ENCODE measurements around the gene SOWAHD. TPM values are rescaled to one million over a fixed set of nuclear protein-coding genes. Genes with fewer than 3 reads are reported as not detected.

Gene SOWAHD
- total and polyA plus RNA-seq, 3 donors from 2014 or later = 8.9 to 21.4 (median 12.6) TPM

- no peak overlapping the region for H3K27ac ChIP-seq
- no peaks in the 10 kb centered on the region for H3K9me3 ChIP-seq
- DNase-seq = no peak
- no peaks in the 10 kb centered on the region for H3K27me3 ChIP-seq
- H3K36me3 ChIP-seq (ENCODE audit: low read depth, missing control alignments) = no peaks in the 10 kb centered on the region
- intact Hi-C loops (cut with DNase I; ENCODE audit: low total_unique reads) = no loop called here
- no peak for TF ChIP-seq POLR2A (IDR thresholded peaks at IDR 0.05)
- TF ChIP-seq CTCF (IDR thresholded peaks at IDR 0.05) = no peak
- 28 to 33% methylated on average over 4 to 12 of the region's 12 CpGs for WGBS, 2 donors
- no peaks in the 10 kb centered on the region for H3K4me1 ChIP-seq
- H3K4me3 ChIP-seq = peak overlapping the region; percentile 37 to 61
Observed at GRCh38 chrX:119757646-119757978, 776 bp upstream of the SOWAHD start.

GRCh38 chrX:119758731-119759247, 401 bp downstream of the SOWAHD start:
- no peaks in the 10 kb centered on the region for H3K9me3 ChIP-seq
- H3K27me3 ChIP-seq = no peaks in the 10 kb centered on the region
- peak overlapping the region in 1 of 2 donors; percentile 39 for H3K27ac ChIP-seq
- no peak for TF ChIP-seq POLR2A (IDR thresholded peaks at IDR 0.05)
- H3K4me3 ChIP-seq = peak overlapping the region; percentile 37 to 61
- no peaks in the 10 kb centered on the region for H3K36me3 ChIP-seq (ENCODE audit: low read depth, missing control alignments)
- no peak for DNase-seq
- WGBS, 2 donors = 2% methylated on average over 10 of the region's 54 CpGs; no CpG with 5 or more reads in 1 of the 2 donors
- no peaks in the 10 kb centered on the region for H3K4me1 ChIP-seq
- intact Hi-C loops (cut with DNase I; ENCODE audit: low total_unique reads) = no loop called here

GRCh38 chrX:119759248-119759766, 919 bp downstream of the SOWAHD start:
- TF ChIP-seq CTCF (IDR thresholded peaks at IDR 0.05) = no peak
- TF ChIP-seq POLR2A (IDR thresholded peaks at IDR 0.05) = no peak
- Histone ChIP-seq H3K27ac (no peak overlapping the region), H3K36me3 (ENCODE audit: low read depth, missing control alignments) (no peaks in the 10 kb centered on the region), H3K4me1 (no peaks in the 10 kb centered on the region), H3K27me3 (no peaks in the 10 kb centered on the region), H3K4me3 (peak overlapping the region; percentile 37 to 61), H3K9me3 (no peaks in the 10 kb centered on the region)
- 38% methylated on average over 39 of the region's 44 CpGs; no CpG with 5 or more reads in 1 of the 2 donors for WGBS, 2 donors
- intact Hi-C loops (cut with DNase I; ENCODE audit: low total_unique reads) = no loop called here
- no peak for DNase-seq

- Histone ChIP-seq H3K4me1 (no peaks in the 10 kb centered on the region), H3K4me3 (peak overlapping the region in 1 of 2 donors; percentile 61), H3K27me3 (no peaks in the 10 kb centered on the region), H3K36me3 (ENCODE audit: low read depth, missing control alignments) (no peaks in the 10 kb centered on the region), H3K27ac (no peak overlapping the region), H3K9me3 (no peaks in the 10 kb centered on the region)
- DNase-seq = no peak
- WGBS, 2 donors = 65 to 75% methylated on average over 13 to 18 of the region's 18 CpGs
- intact Hi-C loops (cut with DNase I; ENCODE audit: low total_unique reads) = no loop called here
- TF ChIP-seq POLR2A (IDR thresholded peaks at IDR 0.05) = no peak
- TF ChIP-seq CTCF (IDR thresholded peaks at IDR 0.05) = no peak
Observed at GRCh38 chrX:119760026-119760877, 1.9 kb downstream of the SOWAHD start.

- intact Hi-C loops (cut with DNase I; ENCODE audit: low total_unique reads) = no loop called here
Observed at GRCh38 chrX:119762718-119763117, 4.3 kb downstream of the SOWAHD start.

More at GRCh38 chrX:119762718-119763117, 4.3 kb downstream of the SOWAHD start:
- Histone ChIP-seq H3K4me3 (no peak overlapping the region), H3K36me3 (ENCODE audit: low read depth, missing control alignments) (no peaks in the 10 kb centered on the region), H3K9me3 (no peaks in the 10 kb centered on the region), H3K4me1 (no peaks in the 10 kb centered on the region), H3K27ac (no peak overlapping the region), H3K27me3 (no peaks in the 10 kb centered on the region)
- 81 to 87% methylated on average over 3 of the region's 3 CpGs for WGBS, 2 donors
- no peak for DNase-seq
- TF ChIP-seq POLR2A (IDR thresholded peaks at IDR 0.05) (no peak), CTCF (IDR thresholded peaks at IDR 0.05) (no peak)
